Neuronal stem cell (in vitro differentiated cells): ENCODE results near the gene NAB2.
"Not testable (repeated sequence)": the region's sequence is repeated elsewhere in the genome, so short reads cannot be mapped to it uniquely, and the experiment has no call there.

Experiments
- DNase-seq: peaks from one replicate; pipeline ENCODE4 v3.0.0-alpha.2; 2013; ENCODE audit warnings: low spot score
- H2AFZ ChIP-seq: one replicate; pipeline ENCODE4 v1.6.1; 2013; ENCODE audit warnings: mild to moderate bottlenecking, low read length, inconsistent platforms
- H2AK5ac ChIP-seq: 2 replicates; pipeline ENCODE4 v1.6.1; 2013; ENCODE audit warnings: low read depth, mild to moderate bottlenecking, inconsistent platforms, low read length, moderate library complexity, mixed read lengths
- H2BK120ac ChIP-seq: 2 replicates; pipeline ENCODE4 v1.6.1; 2013; ENCODE audit warnings: low read depth, mild to moderate bottlenecking, inconsistent platforms, low read length, moderate library complexity, mixed read lengths
- H2BK12ac ChIP-seq: one replicate; pipeline ENCODE4 v1.6.1; 2013; ENCODE audit warnings: low read length, inconsistent platforms
- H2BK15ac ChIP-seq: 2 replicates; pipeline ENCODE4 v1.6.1; 2013; ENCODE audit warnings: mild to moderate bottlenecking, low read length, inconsistent platforms, mixed read lengths
- H2BK5ac ChIP-seq: one replicate; pipeline ENCODE4 v1.6.1; 2013; ENCODE audit warnings: inconsistent platforms, mild to moderate bottlenecking, low read length, moderate library complexity
- H3K14ac ChIP-seq: one replicate; pipeline ENCODE4 v1.6.1; 2013; ENCODE audit warnings: low read length, inconsistent platforms
- H3K18ac ChIP-seq: 2 replicates; pipeline ENCODE4 v1.6.1; 2013; ENCODE audit warnings: low read length, inconsistent platforms
- H3K23ac ChIP-seq: 2 replicates; pipeline ENCODE4 v1.6.1; 2013; ENCODE audit warnings: low read depth, mild to moderate bottlenecking, mixed read lengths, low read length, inconsistent platforms; ENCODE audit not compliant: poor library complexity
- H3K27ac ChIP-seq: replicated peaks from 3 replicates; pipeline ENCODE4 v1.5.1; 2013; ENCODE audit warnings: low read length, inconsistent platforms
- H3K27me3 ChIP-seq, 3 experiments: 2 replicates each; pipeline ENCODE4 v1.6.1; 2013; ENCODE audit warnings: low read length in 3 of 3, mild to moderate bottlenecking in 2 of 3, inconsistent platforms in 1 of 3, low read depth in 1 of 3, mixed read lengths in 1 of 3, moderate library complexity in 1 of 3; ENCODE audit not compliant: control insufficient read depth in 3 of 3, insufficient read depth in 3 of 3
- H3K36me3 ChIP-seq, 2 donors: replicated peaks in 1 of 2; 2 replicates each; pipeline ENCODE4 v1.6.1; 2013; ENCODE audit warnings: low read length in 2 of 2; ENCODE audit not compliant: control insufficient read depth in 2 of 2, insufficient read depth in 2 of 2
- H3K4ac ChIP-seq: 2 replicates; pipeline ENCODE4 v1.6.1; 2013; ENCODE audit warnings: inconsistent platforms, mild to moderate bottlenecking, low read length, moderate library complexity
- H3K4me1 ChIP-seq, 2 donors: 1 replicate in 1 of 2; 2 replicates in 1 of 2; pipeline ENCODE4 v1.6.1; 2013; ENCODE audit warnings: low read length in 2 of 2, low read depth in 1 of 2; ENCODE audit not compliant: control insufficient read depth in 2 of 2, insufficient read depth in 1 of 2
- H3K4me2 ChIP-seq: one replicate; pipeline ENCODE4 v1.6.1; 2013; ENCODE audit warnings: mild to moderate bottlenecking, low read length, inconsistent platforms; ENCODE audit not compliant: insufficient read depth, poor library complexity, severe bottlenecking
- H3K4me3 ChIP-seq, 2 donors: 2 replicates each; pipeline ENCODE4 v1.5.1; 2013; ENCODE audit warnings: low read length in 2 of 2, mild to moderate bottlenecking in 2 of 2, inconsistent platforms in 1 of 2, moderate library complexity in 1 of 2
- H3K79me1 ChIP-seq: one replicate; pipeline ENCODE4 v1.6.1; 2013; ENCODE audit warnings: low read depth, mild to moderate bottlenecking, inconsistent platforms, low read length, moderate library complexity
- H3K9ac ChIP-seq: one replicate; pipeline ENCODE4 v1.6.1; 2013; ENCODE audit warnings: mild to moderate bottlenecking, low read depth, low read length, inconsistent platforms; ENCODE audit not compliant: poor library complexity
- H3K9me3 ChIP-seq, 2 donors: replicated peaks in 1 of 2; 2 replicates each; pipeline versions ENCODE3 to v1.6.1; 2013; ENCODE audit warnings: low read length in 2 of 2, mild to moderate bottlenecking in 2 of 2, inconsistent platforms in 1 of 2, low read depth in 1 of 2, mixed read lengths in 1 of 2, moderate library complexity in 1 of 2; ENCODE audit not compliant: control insufficient read depth in 2 of 2, insufficient read depth in 1 of 2
- H4K8ac ChIP-seq: one replicate; pipeline ENCODE4 v1.6.1; 2013; ENCODE audit warnings: low read depth, mild to moderate bottlenecking, inconsistent platforms, low read length, moderate library complexity
- H4K91ac ChIP-seq: one replicate; pipeline ENCODE4 v1.6.1; 2013; ENCODE audit warnings: low read length, low read depth, mild to moderate bottlenecking, inconsistent platforms; ENCODE audit not compliant: poor library complexity
- WGBS, 2 donors: extraction: QIAGEN DNeasy Blood & Tissue Kit; methylation state at CpG; one replicate each; pipeline ENCODE4 v1.1.7; 2013; ENCODE audit warnings: missing lambda C conversion rate in 2 of 2, mixed read lengths in 1 of 2; ENCODE audit not compliant: insufficient read length in 2 of 2, insufficient replicate concordance in 1 of 2; ENCODE audit errors: extremely low coverage in 2 of 2; 5-methylcytosine and 5-hydroxymethylcytosine counted together

NAB2 gene

GRCh38 chr12:57066245-57066644 lies 22.7 kb upstream of the NAB2 start:
- Histone ChIP-seq H3K18ac (no peak overlapping the region), H3K36me3 (peaks cover 29 to 94% of the 10 kb centered on the region in 2 donors)
- WGBS, 2 donors = no CpG with 5 or more reads among the region's 2 CpGs

GRCh38 chr12:57069523-57069922 lies 19.4 kb upstream of the NAB2 start:
- Histone ChIP-seq H3K23ac (no peak overlapping the region), H3K4me3 (no peak overlapping the region), H2BK15ac (no peak overlapping the region), H4K8ac (no peak overlapping the region), H3K4me1 (peaks cover 0 to 1% of the 10 kb centered on the region in 2 donors), H3K79me1 (peaks cover 2% of the 10 kb centered on the region), H3K4ac (no peak overlapping the region), H3K9me3 (no peaks in the 10 kb centered on the region), H2BK120ac (no peak overlapping the region), H4K91ac (no peak overlapping the region), H2AFZ (peak overlapping the region; percentile 31), H3K4me2 (no peak overlapping the region), H3K27me3 (no peaks in the 10 kb centered on the region), H2AK5ac (no peak overlapping the region), H3K14ac (no peak overlapping the region), H2BK12ac (no peak overlapping the region), H3K27ac (peak overlapping the region; percentile 51), H3K18ac (no peak overlapping the region), H3K36me3 (peaks cover 24 to 96% of the 10 kb centered on the region in 2 donors), H2BK5ac (no peak overlapping the region), H3K9ac (no peak overlapping the region)
- WGBS, 2 donors = no CpG with 5 or more reads among the region's 3 CpGs
- peak; percentile 72 for DNase-seq

More at GRCh38 chr12:57066245-57066644, 22.7 kb upstream of the NAB2 start:
- DNase-seq = no peak
- no peak overlapping the region for H2BK15ac ChIP-seq
- no peak overlapping the region for H2AFZ ChIP-seq
- no peak overlapping the region for H3K14ac ChIP-seq
- H2BK120ac ChIP-seq = no peak overlapping the region
- H3K4me1 ChIP-seq = peaks cover 0 to 1% of the 10 kb centered on the region in 2 donors
- no peaks in the 10 kb centered on the region for H3K27me3 ChIP-seq
- no peak overlapping the region for H3K23ac ChIP-seq
- H3K4me3 ChIP-seq = no peak overlapping the region
- no peak overlapping the region for H3K4me2 ChIP-seq
- H3K79me1 ChIP-seq = peaks cover 2% of the 10 kb centered on the region
- H4K91ac ChIP-seq = no peak overlapping the region
- H3K27ac ChIP-seq = no peak overlapping the region
- no peak overlapping the region for H4K8ac ChIP-seq
- no peak overlapping the region for H2AK5ac ChIP-seq
- no peak overlapping the region for H3K4ac ChIP-seq
- H2BK12ac ChIP-seq = no peak overlapping the region
- H2BK5ac ChIP-seq = no peak overlapping the region
- no peaks in the 10 kb centered on the region for H3K9me3 ChIP-seq
- no peak overlapping the region for H3K9ac ChIP-seq

GRCh38 chr12:57072661-57073060 lies 16.3 kb upstream of the NAB2 start:
- Histone ChIP-seq H3K4me2 (no peak overlapping the region), H3K9ac (no peak overlapping the region), H2AFZ (no peak overlapping the region), H3K4me3 (no peak overlapping the region), H4K91ac (no peak overlapping the region), H3K79me1 (peaks cover under 1% of the 10 kb centered on the region), H3K27ac (peak overlapping the region; percentile 39), H2AK5ac (no peak overlapping the region), H4K8ac (no peak overlapping the region), H3K14ac (no peak overlapping the region), H3K18ac (no peak overlapping the region), H2BK120ac (no peak overlapping the region), H3K9me3 (no peaks in the 10 kb centered on the region), H3K4ac (no peak overlapping the region), H2BK15ac (no peak overlapping the region), H3K4me1 (peaks cover 0 to 1% of the 10 kb centered on the region in 2 donors), H3K36me3 (peaks cover 19 to 82% of the 10 kb centered on the region in 2 donors), H2BK5ac (no peak overlapping the region), H2BK12ac (no peak overlapping the region), H3K23ac (no peak overlapping the region), H3K27me3 (no peaks in the 10 kb centered on the region)
- no peak for DNase-seq
- WGBS, 2 donors = no CpG with 5 or more reads among the region's 2 CpGs

GRCh38 chr12:57073566-57074450 lies 15.1 kb upstream of the NAB2 start:
- not testable (repeated sequence) for H2BK120ac ChIP-seq, H2BK5ac ChIP-seq, H3K4me3 ChIP-seq, H3K27me3 ChIP-seq, H4K8ac ChIP-seq, H2AFZ ChIP-seq, H4K91ac ChIP-seq, H3K14ac ChIP-seq, H3K18ac ChIP-seq, H3K9ac ChIP-seq, H3K9me3 ChIP-seq, H3K4me1 ChIP-seq, H2BK15ac ChIP-seq, H2AK5ac ChIP-seq, H3K4me2 ChIP-seq, H3K27ac ChIP-seq, DNase-seq, H2BK12ac ChIP-seq, H3K23ac ChIP-seq, H3K4ac ChIP-seq, H3K79me1 ChIP-seq
- WGBS, 2 donors = no CpG with 5 or more reads among the region's 6 CpGs
- peaks cover 15 to 70% of the 10 kb centered on the region in 2 donors for H3K36me3 ChIP-seq
